Measurements from ENCODE around the gene SLC26A9. TPM values are rescaled to one million over a fixed set of nuclear protein-coding genes. Genes with fewer than 3 reads are reported as not detected.
A peak's percentile ranks its signal among the peaks of the same experiment; 100 is the strongest.

Gene SLC26A9
- total RNA-seq, 2 donors from 2014 or later: 1.1 TPM; not detected in 1

DNA sequence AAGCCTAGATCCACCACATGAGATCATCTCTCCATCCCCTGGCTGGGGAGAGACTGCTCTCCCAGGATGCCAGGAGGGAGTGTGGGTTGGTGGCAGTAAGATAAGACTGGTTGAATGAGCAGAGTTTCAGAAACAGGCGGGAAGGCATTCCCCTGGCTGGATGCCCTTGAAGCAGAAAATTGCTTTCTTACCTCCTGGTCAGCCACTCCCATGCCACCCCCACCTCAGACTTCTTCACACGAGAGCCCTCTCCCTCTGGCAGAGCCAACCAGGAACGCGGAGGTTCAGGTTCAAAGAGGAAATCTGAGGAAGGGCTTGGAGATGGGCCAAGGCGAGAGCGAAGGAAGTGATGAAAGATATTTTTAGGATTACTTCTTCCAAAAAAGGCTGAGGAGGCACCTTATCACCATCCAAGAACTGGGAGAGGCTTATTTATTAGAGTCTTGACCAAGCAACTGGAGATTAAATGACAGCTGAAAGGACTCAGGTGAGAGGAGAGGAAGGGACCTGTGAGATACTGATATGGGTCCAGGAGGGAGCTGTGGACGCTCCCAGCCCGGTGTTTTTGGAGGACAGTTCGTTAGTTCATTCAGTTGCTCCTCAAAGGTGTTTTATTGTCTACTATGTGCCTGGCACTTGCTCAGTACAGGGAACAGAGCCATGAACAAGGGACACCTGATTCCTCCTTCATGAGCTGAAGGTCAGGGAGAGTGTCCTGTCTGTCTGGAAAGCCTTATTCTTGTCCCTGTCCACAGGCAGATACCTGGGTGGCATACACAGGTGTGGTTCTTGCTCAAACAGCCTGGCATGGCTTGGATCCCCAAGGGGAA is 18.9 kb upstream of the SLC26A9 start:
- H3K27ac ChIP-seq: no peak overlapping the region
- DNase-seq (ENCODE audit: low spot score) (no peak), ATAC-seq (ENCODE audit: insufficient number of reproducible peaks, low FRiP score, low read depth) (no peak)
- TF ChIP-seq, protein P1, sequence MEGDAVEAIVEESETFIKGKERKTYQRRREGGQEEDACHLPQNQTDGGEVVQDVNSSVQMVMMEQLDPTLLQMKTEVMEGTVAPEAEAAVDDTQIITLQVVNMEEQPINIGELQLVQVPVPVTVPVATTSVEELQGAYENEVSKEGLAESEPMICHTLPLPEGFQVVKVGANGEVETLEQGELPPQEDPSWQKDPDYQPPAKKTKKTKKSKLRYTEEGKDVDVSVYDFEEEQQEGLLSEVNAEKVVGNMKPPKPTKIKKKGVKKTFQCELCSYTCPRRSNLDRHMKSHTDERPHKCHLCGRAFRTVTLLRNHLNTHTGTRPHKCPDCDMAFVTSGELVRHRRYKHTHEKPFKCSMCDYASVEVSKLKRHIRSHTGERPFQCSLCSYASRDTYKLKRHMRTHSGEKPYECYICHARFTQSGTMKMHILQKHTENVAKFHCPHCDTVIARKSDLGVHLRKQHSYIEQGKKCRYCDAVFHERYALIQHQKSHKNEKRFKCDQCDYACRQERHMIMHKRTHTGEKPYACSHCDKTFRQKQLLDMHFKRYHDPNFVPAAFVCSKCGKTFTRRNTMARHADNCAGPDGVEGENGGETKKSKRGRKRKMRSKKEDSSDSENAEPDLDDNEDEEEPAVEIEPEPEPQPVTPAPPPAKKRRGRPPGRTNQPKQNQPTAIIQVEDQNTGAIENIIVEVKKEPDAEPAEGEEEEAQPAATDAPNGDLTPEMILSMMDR (IDR thresholded peaks at IDR 0.05): no peak
- no peaks in the 10 kb centered on the region for H3K9me3 ChIP-seq
- H3K4me1 ChIP-seq (ENCODE audit: control insufficient read depth in 1 of 2, low read depth in 2 of 2): peaks cover 12 to 18% of the 10 kb centered on the region in 2 donors
- H3K27me3 ChIP-seq (replicated peaks; ENCODE audit: insufficient read depth): no peaks in the 10 kb centered on the region
- H3K4me3 ChIP-seq: peak overlapping the region; percentile 8
- no peaks in the 10 kb centered on the region for H3K36me3 ChIP-seq

DNA sequence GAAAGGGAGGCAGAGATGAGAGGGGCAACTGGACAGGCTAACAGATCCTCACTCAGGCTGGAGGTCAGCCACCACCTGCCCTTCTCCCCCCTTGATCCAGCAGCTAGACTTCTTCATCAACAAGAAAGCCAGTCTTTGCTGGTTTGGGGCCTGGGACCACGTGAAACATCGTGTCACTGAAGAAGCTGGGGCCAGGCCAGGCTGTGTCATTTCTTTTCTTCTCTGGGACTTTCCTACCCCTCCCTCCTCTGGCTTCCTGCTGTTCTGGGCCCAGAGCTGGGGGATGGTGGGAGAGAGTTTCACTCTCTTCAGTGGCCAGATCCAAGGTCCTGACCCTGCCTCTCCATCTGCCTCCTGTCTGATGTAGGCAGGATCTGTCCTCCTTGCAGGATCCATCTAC is 18.1 kb upstream of the SLC26A9 start:
- Histone ChIP-seq H3K27me3 (replicated peaks; ENCODE audit: insufficient read depth) (no peaks in the 10 kb centered on the region), H3K4me3 (no peak overlapping the region), H3K27ac (no peak overlapping the region), H3K4me1 (ENCODE audit: control insufficient read depth in 1 of 2, low read depth in 2 of 2) (peaks cover 12 to 18% of the 10 kb centered on the region in 2 donors), H3K9me3 (no peaks in the 10 kb centered on the region), H3K36me3 (no peaks in the 10 kb centered on the region)
- TF ChIP-seq, protein P1 (IDR thresholded peaks at IDR 0.05): no peak
- ATAC-seq (ENCODE audit: insufficient number of reproducible peaks, low FRiP score, low read depth) (no peak), DNase-seq (ENCODE audit: low spot score) (no peak)

DNA sequence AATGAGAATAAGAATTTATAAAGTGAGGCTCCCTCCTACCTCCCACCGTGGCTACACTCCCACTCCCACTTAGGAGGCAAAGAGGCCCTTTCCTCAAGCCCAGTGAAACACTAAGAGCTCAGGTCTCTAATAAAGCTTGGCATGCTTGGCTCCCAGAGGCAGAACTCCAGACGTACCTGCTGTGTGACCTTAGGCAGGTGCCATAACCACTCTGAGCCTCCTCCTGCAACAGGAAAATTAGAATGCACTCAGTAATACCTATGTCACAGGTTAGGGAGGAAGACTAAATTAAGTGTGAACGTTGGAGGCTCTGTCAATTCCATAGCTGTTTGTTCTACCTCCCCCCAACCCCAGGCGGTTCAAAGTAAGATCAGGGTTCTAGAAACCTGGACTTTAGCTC is 16.5 kb upstream of the SLC26A9 start:
- TF ChIP-seq, protein P1 (IDR thresholded peaks at IDR 0.05): no peak
- DNase-seq (ENCODE audit: low spot score): no peak
- Histone ChIP-seq H3K27me3 (replicated peaks; ENCODE audit: insufficient read depth) (no peaks in the 10 kb centered on the region), H3K36me3 (no peaks in the 10 kb centered on the region), H3K9me3 (no peaks in the 10 kb centered on the region), H3K27ac (no peak overlapping the region), H3K4me1 (ENCODE audit: control insufficient read depth in 1 of 2, low read depth in 2 of 2) (peaks cover 12 to 18% of the 10 kb centered on the region in 2 donors), H3K4me3 (no peak overlapping the region)
- no peak for ATAC-seq (ENCODE audit: insufficient number of reproducible peaks, low FRiP score, low read depth)

DNA sequence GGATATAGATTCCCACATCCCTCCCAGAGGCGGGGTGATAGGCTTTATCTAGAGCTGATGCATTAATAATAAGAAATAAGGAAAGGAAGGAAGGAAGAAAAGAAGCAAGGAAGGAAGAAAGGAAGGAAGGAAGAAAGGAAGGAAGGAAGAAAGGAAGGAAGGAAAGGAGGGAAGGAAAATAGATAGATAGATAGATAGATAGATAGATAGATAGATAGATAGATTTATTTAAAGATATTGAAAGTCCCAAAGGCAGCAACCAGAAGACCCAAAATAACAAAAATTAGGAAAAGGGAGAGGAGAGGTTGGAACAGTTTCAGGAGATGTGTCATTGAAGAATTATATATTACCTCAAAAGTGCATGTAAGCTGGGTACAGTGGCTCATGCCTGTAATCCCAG is 12.2 kb upstream of the SLC26A9 start:
- DNase-seq (ENCODE audit: low spot score) (no peak), ATAC-seq (ENCODE audit: insufficient number of reproducible peaks, low FRiP score, low read depth) (no peak)
- Histone ChIP-seq H3K27me3 (replicated peaks; ENCODE audit: insufficient read depth) (no peaks in the 10 kb centered on the region), H3K36me3 (no peaks in the 10 kb centered on the region), H3K27ac (no peak overlapping the region), H3K4me3 (no peak overlapping the region), H3K9me3 (no peaks in the 10 kb centered on the region), H3K4me1 (ENCODE audit: control insufficient read depth in 1 of 2, low read depth in 2 of 2) (no peaks in the 10 kb centered on the region)
- TF ChIP-seq, protein P1 (IDR thresholded peaks at IDR 0.05): no peak

DNA sequence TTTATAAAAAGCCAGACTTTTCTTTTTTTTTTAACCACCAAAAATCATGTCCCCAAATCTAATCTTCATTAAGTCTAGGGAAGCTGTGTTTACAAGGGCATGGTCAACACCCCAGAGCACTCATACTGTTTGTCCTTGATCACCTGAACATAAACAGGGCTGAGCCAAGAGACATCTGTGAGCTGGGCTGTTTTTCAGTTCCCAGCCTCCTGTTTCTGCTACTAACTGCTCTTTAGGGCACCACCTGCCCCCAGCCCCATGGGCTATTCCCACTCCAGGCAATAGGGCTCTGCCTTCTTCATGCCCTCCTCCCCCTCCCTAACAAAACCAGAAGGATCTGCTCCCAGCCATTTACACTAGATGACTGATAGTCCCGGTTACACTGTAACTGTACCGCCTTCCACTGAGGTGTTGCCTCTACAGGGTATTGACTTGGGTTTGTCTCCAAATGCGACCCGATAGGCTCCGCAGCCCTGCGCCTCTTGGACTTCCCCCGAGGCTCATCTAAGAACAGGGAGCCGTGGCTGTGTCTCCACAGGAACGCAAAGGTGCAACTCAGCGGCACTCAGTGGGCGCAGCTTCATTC is 11.7 kb upstream of the SLC26A9 start:
- no peaks in the 10 kb centered on the region for H3K9me3 ChIP-seq
- no peak overlapping the region for H3K27ac ChIP-seq
- TF ChIP-seq, protein P1 (IDR thresholded peaks at IDR 0.05): no peak
- H3K27me3 ChIP-seq (replicated peaks; ENCODE audit: insufficient read depth): no peaks in the 10 kb centered on the region
- no peak for ATAC-seq (ENCODE audit: insufficient number of reproducible peaks, low FRiP score, low read depth)
- no peak overlapping the region for H3K4me3 ChIP-seq
- H3K36me3 ChIP-seq: no peaks in the 10 kb centered on the region
- no peaks in the 10 kb centered on the region for H3K4me1 ChIP-seq (ENCODE audit: control insufficient read depth in 1 of 2, low read depth in 2 of 2)
- no peak for DNase-seq (ENCODE audit: low spot score)

Measured in thoracic aorta (tissue), 2 donors.